Keratinocyte (primary cell): ENCODE results near the gene KATNB1. TPM values are rescaled to one million over a fixed set of nuclear protein-coding genes. Genes with fewer than 3 reads are reported as not detected.

ENCODE experiments used
- DNase-seq: peaks from one replicate; pipeline ENCODE4 v3.0.0-alpha.2; 2011; ENCODE audit warnings: low read depth, missing footprints, low spot score
- FAIRE-seq: peaks from 2 replicates; lab custom pipeline; 2011; peaks lifted over from hg19 to GRCh38; lab: Jason Lieb, UNC
- H2AFZ ChIP-seq: 2 replicates; pipeline ENCODE4 v1.6.0; 2012; ENCODE audit warnings: low read length, control low read depth, inconsistent platforms; ENCODE audit not compliant: control insufficient read depth
- H3K27ac ChIP-seq: 2 replicates; pipeline ENCODE4 v1.5.1; 2011; ENCODE audit warnings: low read length; ENCODE audit not compliant: control insufficient read depth, insufficient read depth
- H3K27me3 ChIP-seq: 3 replicates; pipeline ENCODE4 v1.6.0; 2011; ENCODE audit warnings: low read length; ENCODE audit not compliant: control insufficient read depth, insufficient read depth; ENCODE audit errors: extremely low read depth
- H3K36me3 ChIP-seq, 2 experiments: 2 replicates in 1 of 2; 3 replicates in 1 of 2; pipeline ENCODE4 v1.5.1; 2011; ENCODE audit warnings: low read length in 2 of 2, mild to moderate bottlenecking in 1 of 2; ENCODE audit not compliant: control insufficient read depth in 2 of 2, insufficient read depth in 2 of 2; ENCODE audit errors: extremely low read depth in 1 of 2
- H3K4me1 ChIP-seq: 3 replicates; pipeline ENCODE4 v1.5.1; 2011; ENCODE audit warnings: low read length; ENCODE audit not compliant: control insufficient read depth, insufficient read depth; ENCODE audit errors: extremely low read depth
- H3K4me2 ChIP-seq: 3 replicates; pipeline ENCODE4 v1.6.0; 2011; ENCODE audit warnings: low read depth, low read length; ENCODE audit not compliant: control insufficient read depth, insufficient read depth; ENCODE audit errors: extremely low read depth
- H3K4me3 ChIP-seq, 3 experiments: fragments of 200-600 bp in 1 of 3; sonication (generic) in 1 of 3; 2 replicates in 2 of 3; 3 replicates in 1 of 3; pipeline ENCODE4 v1.5.1; 2011 to 2016; ENCODE audit warnings: low read length in 3 of 3, mild to moderate bottlenecking in 3 of 3, control low read depth in 2 of 3, inconsistent platforms in 1 of 3, low read depth in 1 of 3, mixed read lengths in 1 of 3, mixed run types in 1 of 3, moderate library complexity in 1 of 3; ENCODE audit not compliant: control insufficient read depth in 2 of 3, insufficient read depth in 2 of 3; ENCODE audit errors: extremely low read depth in 1 of 3
- H3K79me2 ChIP-seq: 2 replicates; pipeline ENCODE4 v1.6.0; 2012; ENCODE audit warnings: low read length; ENCODE audit not compliant: control insufficient read depth, insufficient read depth
- H3K9ac ChIP-seq: 3 replicates; pipeline ENCODE4 v1.6.0; 2011; ENCODE audit warnings: low read length; ENCODE audit not compliant: control insufficient read depth, insufficient read depth; ENCODE audit errors: extremely low read depth
- H3K9me1 ChIP-seq: 3 replicates; pipeline ENCODE4 v1.6.0; 2011; ENCODE audit warnings: low read length; ENCODE audit not compliant: control insufficient read depth, insufficient read depth; ENCODE audit errors: extremely low read depth
- H3K9me3 ChIP-seq: 2 replicates; pipeline ENCODE4 v1.5.1; 2012; ENCODE audit warnings: low read depth, low read length; ENCODE audit not compliant: control insufficient read depth
- H4K20me1 ChIP-seq: 3 replicates; pipeline ENCODE4 v1.6.0; 2011; ENCODE audit warnings: low read length; ENCODE audit not compliant: control insufficient read depth, insufficient read depth; ENCODE audit errors: extremely low read depth
- CTCF ChIP-seq, 3 experiments: IDR thresholded peaks in 1 of 3; conservative IDR thresholded peaks in 1 of 3; optimal IDR thresholded peaks in 1 of 3; 2 replicates in 2 of 3; 3 replicates in 1 of 3; pipeline versions ENCODE3 to v1.5.1; 2011; ENCODE audit warnings: low read length in 3 of 3, mild to moderate bottlenecking in 3 of 3, moderate library complexity in 2 of 3, control low read depth in 1 of 3, inconsistent platforms in 1 of 3; ENCODE audit not compliant: insufficient read depth in 2 of 3; ENCODE audit errors: extremely low read depth in 1 of 3
- EZH2 ChIP-seq: IDR thresholded peaks from one replicate; pipeline ENCODE4 v1.6.1; 2012; ENCODE audit warnings: inconsistent platforms, mild to moderate bottlenecking, low read length, moderate library complexity
- dilution Hi-C: fragments of 300-500 bp; cut with MboI; formaldehyde crosslinking; loops from one replicate; pipeline ENCODE4 v1.7.0; 2020; ENCODE audit warnings: low sequenced_read_pairs; ENCODE audit not compliant: extremely low pct_ligation_motif_present
- polyA plus RNA-seq, 5 experiments: library from polyadenylated mRNA; depleted of rRNA in 3 of 5; stranded (reverse) in 3 of 5; stranded (forward) in 1 of 5; unstranded in 1 of 5; fragments of >200 nt; gene quantifications; 1 replicate in 1 of 5; 2 replicates in 3 of 5; 3 replicates in 1 of 5; pipeline versions ENCODE4 v1.2.1 to v1.2.3, GENCODE V29; 2011 to 2012; ENCODE audit warnings: missing spikeins in 2 of 5, low read depth in 1 of 5, low replicate concordance in 1 of 5

KATNB1 gene
- polyA plus RNA-seq, 1 donor (not counting 4 experiments of a cell fraction or from before 2014, with no cell fraction given), result 18.9 TPM

- FAIRE-seq (no peak), DNase-seq (no peak)
- H2AFZ ChIP-seq, result no peak overlapping the region
- no peaks in the 10 kb centered on the region for H3K9me1 ChIP-seq
- no peak overlapping the region for H3K9ac ChIP-seq
- H3K4me1 ChIP-seq, result no peaks in the 10 kb centered on the region
- no peaks in the 10 kb centered on the region for H3K9me3 ChIP-seq
- no peaks in the 10 kb centered on the region for H3K27me3 ChIP-seq
- TF ChIP-seq EZH2, result no peak
- peaks cover 2% of the 10 kb centered on the region for H3K79me2 ChIP-seq
- no peak overlapping the region for H3K27ac ChIP-seq
- no peak overlapping the region for H3K4me3 ChIP-seq
- dilution Hi-C loops, result no loop called here
- H4K20me1 ChIP-seq, result no peaks in the 10 kb centered on the region
- H3K36me3 ChIP-seq, result peaks cover 31 to 48% of the 10 kb centered on the region in 2 experiments
- no peak overlapping the region for H3K4me2 ChIP-seq
These were observed 38.2 kb downstream of the KATNB1 start for GRCh38 chr16:57773655-57774295.

GRCh38 chr16:57774705-57775285 lies 39.2 kb downstream of the KATNB1 start:
- H3K27ac ChIP-seq, result no peak overlapping the region
- H3K36me3 ChIP-seq, result peaks cover 30 to 51% of the 10 kb centered on the region in 2 experiments
- no peak overlapping the region for H2AFZ ChIP-seq
- H3K4me2 ChIP-seq, result no peak overlapping the region
- no peaks in the 10 kb centered on the region for H3K27me3 ChIP-seq
- DNase-seq, result no peak
- no peak overlapping the region for H3K9ac ChIP-seq
- no peaks in the 10 kb centered on the region for H3K9me1 ChIP-seq
- dilution Hi-C loops, result no loop called here
- peaks cover 2% of the 10 kb centered on the region for H3K79me2 ChIP-seq
- no peak overlapping the region for H3K4me3 ChIP-seq
- TF ChIP-seq CTCF (optimal IDR thresholded peaks at IDR 0.05 in 1 of 3, IDR thresholded peaks at IDR 0.05 in 1 of 3, conservative IDR thresholded peaks at IDR 0.05 in 1 of 3; ENCODE audit: extremely low read depth in 1 of 3, insufficient read depth in 2 of 3, low read length in 3 of 3), result no peak
- no peaks in the 10 kb centered on the region for H3K4me1 ChIP-seq
- FAIRE-seq, result no peak
- no peaks in the 10 kb centered on the region for H4K20me1 ChIP-seq
- no peaks in the 10 kb centered on the region for H3K9me3 ChIP-seq
